Measurements from ENCODE around the gene STAB2.

DNA sequence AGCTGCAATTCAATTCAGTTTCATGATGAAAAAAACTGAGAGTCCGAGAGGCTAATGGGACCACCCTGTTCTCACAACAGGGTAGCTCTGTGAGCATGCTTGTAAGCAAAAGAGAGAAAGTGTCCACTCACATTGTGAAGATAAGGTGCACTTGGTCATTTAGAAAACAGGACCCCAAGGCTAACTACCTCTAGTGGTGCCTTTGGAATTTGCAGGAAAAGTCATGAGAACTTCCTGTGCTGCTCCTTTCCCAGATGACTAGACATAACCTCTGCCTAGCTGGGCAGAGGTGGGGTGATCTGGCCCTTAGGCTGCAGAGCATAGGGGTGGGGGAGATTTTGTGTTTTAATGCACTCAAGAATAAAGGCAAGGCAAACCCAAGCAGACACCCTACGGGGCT lies 118.9 kb downstream of the STAB2 start:
- TF ChIP-seq, protein P1, sequence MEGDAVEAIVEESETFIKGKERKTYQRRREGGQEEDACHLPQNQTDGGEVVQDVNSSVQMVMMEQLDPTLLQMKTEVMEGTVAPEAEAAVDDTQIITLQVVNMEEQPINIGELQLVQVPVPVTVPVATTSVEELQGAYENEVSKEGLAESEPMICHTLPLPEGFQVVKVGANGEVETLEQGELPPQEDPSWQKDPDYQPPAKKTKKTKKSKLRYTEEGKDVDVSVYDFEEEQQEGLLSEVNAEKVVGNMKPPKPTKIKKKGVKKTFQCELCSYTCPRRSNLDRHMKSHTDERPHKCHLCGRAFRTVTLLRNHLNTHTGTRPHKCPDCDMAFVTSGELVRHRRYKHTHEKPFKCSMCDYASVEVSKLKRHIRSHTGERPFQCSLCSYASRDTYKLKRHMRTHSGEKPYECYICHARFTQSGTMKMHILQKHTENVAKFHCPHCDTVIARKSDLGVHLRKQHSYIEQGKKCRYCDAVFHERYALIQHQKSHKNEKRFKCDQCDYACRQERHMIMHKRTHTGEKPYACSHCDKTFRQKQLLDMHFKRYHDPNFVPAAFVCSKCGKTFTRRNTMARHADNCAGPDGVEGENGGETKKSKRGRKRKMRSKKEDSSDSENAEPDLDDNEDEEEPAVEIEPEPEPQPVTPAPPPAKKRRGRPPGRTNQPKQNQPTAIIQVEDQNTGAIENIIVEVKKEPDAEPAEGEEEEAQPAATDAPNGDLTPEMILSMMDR (IDR thresholded peaks at IDR 0.05 in 4 of 5, conservative IDR thresholded peaks at IDR 0.05 in 1 of 5), result no peak
- TF ChIP-seq POLR2A (IDR thresholded peaks at IDR 0.05), result no peak

Data from gastrocnemius medialis (tissue), 4 donors.